C4-2B (cell line): ENCODE measurements around the gene NFIB.

Experiments
- CTCF ChIP-seq: fragments of 450-650 bp; conservative IDR thresholded peaks from 2 replicates; pipeline ENCODE4 v1.5.1; 2017; ENCODE audit warnings: mild to moderate bottlenecking
- ZFX ChIP-seq: fragments of 450-650 bp; IDR thresholded peaks from 2 replicates; pipeline ENCODE4 v1.6.1; 2017

GRCh38 chr9:14312719-14313377 lies 1.1 kb downstream of the NFIB start:
- TF ChIP-seq CTCF = no peak
- TF ChIP-seq ZFX = peak; percentile 49
